Smooth muscle cell (in vitro differentiated cells): ENCODE measurements around the gene TSPAN5. TPM values are rescaled to one million over a fixed set of nuclear protein-coding genes. Genes with fewer than 3 reads are reported as not detected.
"Not testable (repeated sequence)": the region's sequence is repeated elsewhere in the genome, so short reads cannot be mapped to it uniquely, and the experiment has no call there.

Experiments
- DNase-seq: peaks from one replicate; lab custom pipeline; 2025; ENCODE audit not compliant: unreplicated experiment; lab: John Stamatoyannopoulos, UW
- H2AFZ ChIP-seq: fragments of 200-600 bp; sonication (generic); 2 replicates; pipeline ENCODE4 v1.6.0; 2016; ENCODE audit warnings: antibody characterized with exemption, low read depth, mild to moderate bottlenecking
- H3F3A ChIP-seq: fragments of 200-600 bp; sonication (generic); 2 replicates; pipeline ENCODE4 v1.6.0; 2017; ENCODE audit warnings: antibody characterized with exemption, low read depth
- H3K27ac ChIP-seq: fragments of 200-600 bp; sonication (generic); 2 replicates; pipeline ENCODE4 v1.5.1; 2016; ENCODE audit warnings: low read depth, mild to moderate bottlenecking
- H3K27me3 ChIP-seq: fragments of 200-600 bp; sonication (generic); 2 replicates; pipeline ENCODE4 v1.6.1; 2016; ENCODE audit warnings: low read depth, mild to moderate bottlenecking
- H3K36me3 ChIP-seq: fragments of 200-600 bp; sonication (generic); 2 replicates; pipeline ENCODE4 v1.5.1; 2016; ENCODE audit warnings: low read depth
- H3K4me1 ChIP-seq: fragments of 200-600 bp; sonication (generic); 2 replicates; pipeline ENCODE4 v1.5.1; 2016; ENCODE audit warnings: low read depth
- H3K4me2 ChIP-seq: fragments of 200-600 bp; sonication (generic); 2 replicates; pipeline ENCODE4 v1.6.0; 2016; ENCODE audit warnings: mild to moderate bottlenecking
- H3K4me3 ChIP-seq: fragments of 200-600 bp; sonication (generic); 2 replicates; pipeline ENCODE4 v1.5.1; 2016; ENCODE audit warnings: mild to moderate bottlenecking
- H3K79me2 ChIP-seq: fragments of 200-600 bp; sonication (generic); 2 replicates; pipeline ENCODE4 v1.6.0; 2016; ENCODE audit warnings: low read depth, mild to moderate bottlenecking
- H3K9ac ChIP-seq: fragments of 200-600 bp; sonication (generic); 2 replicates; pipeline ENCODE4 v1.6.0; 2016; ENCODE audit warnings: low read depth
- H3K9me3 ChIP-seq: fragments of 200-600 bp; sonication (generic); replicated peaks from 2 replicates; pipeline ENCODE4 v1.5.1; 2016; ENCODE audit warnings: low read depth
- H4K20me1 ChIP-seq: fragments of 200-600 bp; sonication (generic); 2 replicates; pipeline ENCODE4 v1.6.0; 2016; ENCODE audit warnings: low read depth
- CTCF ChIP-seq: fragments of 200-600 bp; sonication (generic); IDR thresholded peaks from 2 replicates; pipeline ENCODE4 v1.5.1; 2017; ENCODE audit warnings: borderline replicate concordance, mild to moderate bottlenecking, antibody characterized with exemption; ENCODE audit not compliant: insufficient read depth, poor library complexity, severe bottlenecking
- WGBS: methylation state at CpG from one replicate; pipeline ENCODE4 v1.1.7; 2016; ENCODE audit warnings: low lambda C conversion rate; 5-methylcytosine and 5-hydroxymethylcytosine counted together
- polyA plus RNA-seq: library from polyadenylated mRNA; unstranded; fragments of >200 nt; fragmentation: Nextera tagmentation; extraction: Ambion mirVana; gene quantifications from 2 replicates; pipeline ENCODE4 v1.2.1, GENCODE V29; 2016
- total RNA-seq: library from RNA; depleted of rRNA; stranded (reverse); fragments of >200 nt; gene quantifications from 2 replicates; pipeline ENCODE4 v1.2.3, GENCODE V29; 2014

The TSPAN5 gene
- total and polyA plus RNA-seq, 2 experiments from 2014 or later = 28.3 to 35.8 TPM

- H3K9ac ChIP-seq = peak overlapping the region; percentile 69
- DNase-seq = no peak
- H3K4me2 ChIP-seq = peak overlapping the region; percentile 73
- no peak for TF ChIP-seq CTCF
- H3K4me1 ChIP-seq = peaks cover 15% of the 10 kb centered on the region
- no peak overlapping the region for H3K4me3 ChIP-seq
- WGBS = 67% methylated on average over 10 of the region's 10 CpGs
- no peaks in the 10 kb centered on the region for H3F3A ChIP-seq
- no peaks in the 10 kb centered on the region for H3K9me3 ChIP-seq
- H3K36me3 ChIP-seq = no peaks in the 10 kb centered on the region
- peak overlapping the region; percentile 89 for H3K27ac ChIP-seq
- H4K20me1 ChIP-seq = no peaks in the 10 kb centered on the region
- H3K79me2 ChIP-seq = peaks cover 46% of the 10 kb centered on the region
- H3K27me3 ChIP-seq = no peaks in the 10 kb centered on the region
- no peak overlapping the region for H2AFZ ChIP-seq
These were observed 175.3 kb downstream of the TSPAN5 start for GRCh38 chr4:98482847-98483806.

GRCh38 chr4:98482503-98482846 lies 175.9 kb downstream of the TSPAN5 start:
- no peaks in the 10 kb centered on the region for H3K9me3 ChIP-seq
- H3K9ac ChIP-seq = peak overlapping the region; percentile 69
- H4K20me1 ChIP-seq = no peaks in the 10 kb centered on the region
- H3K27me3 ChIP-seq = no peaks in the 10 kb centered on the region
- H3K4me2 ChIP-seq = peak overlapping the region; percentile 73
- no peak for DNase-seq
- peak overlapping the region; percentile 89 for H3K27ac ChIP-seq
- no peak overlapping the region for H3K4me3 ChIP-seq
- no peak overlapping the region for H2AFZ ChIP-seq
- H3K36me3 ChIP-seq = no peaks in the 10 kb centered on the region
- H3K4me1 ChIP-seq = peaks cover 15% of the 10 kb centered on the region
- H3F3A ChIP-seq = no peaks in the 10 kb centered on the region
- H3K79me2 ChIP-seq = peaks cover 40% of the 10 kb centered on the region
- 100% methylated on average over 3 of the region's 3 CpGs for WGBS
- no peak for TF ChIP-seq CTCF

- Histone ChIP-seq H3K9ac (no peak overlapping the region), H3K9me3 (no peaks in the 10 kb centered on the region), H3F3A (no peaks in the 10 kb centered on the region), H3K79me2 (peaks cover 35% of the 10 kb centered on the region), H3K4me2 (no peak overlapping the region), H3K27ac (peak overlapping the region; percentile 9), H3K27me3 (no peaks in the 10 kb centered on the region), H2AFZ (no peak overlapping the region), H3K4me1 (peaks cover 15% of the 10 kb centered on the region), H3K36me3 (no peaks in the 10 kb centered on the region), H4K20me1 (no peaks in the 10 kb centered on the region), H3K4me3 (no peak overlapping the region)
- 91% methylated on average over 3 of the region's 3 CpGs for WGBS
- no peak for DNase-seq
- no peak for TF ChIP-seq CTCF
These were observed 177.2 kb downstream of the TSPAN5 start for GRCh38 chr4:98481167-98481566.

- H3K9me3 ChIP-seq = no peaks in the 10 kb centered on the region
- TF ChIP-seq CTCF = no peak
- peak overlapping the region; percentile 51 for H3K4me2 ChIP-seq
- H3K4me1 ChIP-seq = peaks cover 15% of the 10 kb centered on the region
- no peak overlapping the region for H3K9ac ChIP-seq
- H3F3A ChIP-seq = no peaks in the 10 kb centered on the region
- no peaks in the 10 kb centered on the region for H4K20me1 ChIP-seq
- H3K4me3 ChIP-seq = no peak overlapping the region
- H3K79me2 ChIP-seq = peaks cover 35% of the 10 kb centered on the region
- H3K27ac ChIP-seq = peak overlapping the region; percentile 68
- no peak for DNase-seq
- H2AFZ ChIP-seq = no peak overlapping the region
- H3K27me3 ChIP-seq = no peaks in the 10 kb centered on the region
- H3K36me3 ChIP-seq = no peaks in the 10 kb centered on the region
- 70% methylated on average over 5 of the region's 5 CpGs for WGBS
These were observed 177.9 kb downstream of the TSPAN5 start for GRCh38 chr4:98480535-98480934.

- not testable (repeated sequence) for H3K4me3 ChIP-seq
- H3K4me1 ChIP-seq = peaks cover 15% of the 10 kb centered on the region
These were observed 178.8 kb downstream of the TSPAN5 start for GRCh38 chr4:98479590-98479989.

More at GRCh38 chr4:98479590-98479989, 178.8 kb downstream of the TSPAN5 start:
- not testable (repeated sequence) for H3K27me3 ChIP-seq, H3K9me3 ChIP-seq, H2AFZ ChIP-seq, H3K36me3 ChIP-seq, H3K9ac ChIP-seq, DNase-seq, H3F3A ChIP-seq, H4K20me1 ChIP-seq
- Histone ChIP-seq H3K27ac (peak overlapping the region; percentile 68), H3K79me2 (peaks cover 35% of the 10 kb centered on the region), H3K4me2 (peak overlapping the region; percentile 51)
- 21% methylated on average over 2 of the region's 2 CpGs for WGBS
